HG03103 (cell line): ENCODE measurements around the gene FUT2.

Experiments
- ATAC-seq: cut with Tn5 transposase; IDR thresholded peaks from one replicate; pipeline ENCODE4 v1.9.1; 2021; ENCODE audit warnings: low read depth; ENCODE audit not compliant: unreplicated experiment

Gene FUT2

DNA sequence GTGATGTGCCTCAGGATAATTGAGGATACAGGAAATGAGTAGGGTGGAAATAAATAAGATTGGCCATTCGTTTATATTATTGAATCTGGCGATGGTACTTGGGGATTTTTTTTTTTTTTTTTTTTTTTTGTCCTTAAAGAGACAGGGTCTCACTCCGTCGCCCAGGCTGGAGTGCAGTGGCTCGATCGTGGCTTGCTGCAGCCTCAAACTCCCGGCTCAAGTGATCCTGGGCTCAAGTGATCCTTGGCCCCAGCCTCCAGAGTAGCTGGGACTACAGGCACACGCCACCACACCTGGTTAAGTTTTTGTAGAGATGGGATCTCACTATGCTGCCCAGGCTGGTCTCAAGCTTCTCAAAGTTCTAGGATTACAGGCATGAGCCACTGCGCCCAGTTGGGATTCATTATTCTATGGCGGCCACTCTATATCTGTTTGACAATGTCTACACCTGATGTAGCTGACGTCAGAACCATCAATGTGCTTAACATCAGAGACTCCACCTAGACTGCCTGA lies 26.5 kb downstream of the FUT2 start:
- no peak for ATAC-seq

DNA sequence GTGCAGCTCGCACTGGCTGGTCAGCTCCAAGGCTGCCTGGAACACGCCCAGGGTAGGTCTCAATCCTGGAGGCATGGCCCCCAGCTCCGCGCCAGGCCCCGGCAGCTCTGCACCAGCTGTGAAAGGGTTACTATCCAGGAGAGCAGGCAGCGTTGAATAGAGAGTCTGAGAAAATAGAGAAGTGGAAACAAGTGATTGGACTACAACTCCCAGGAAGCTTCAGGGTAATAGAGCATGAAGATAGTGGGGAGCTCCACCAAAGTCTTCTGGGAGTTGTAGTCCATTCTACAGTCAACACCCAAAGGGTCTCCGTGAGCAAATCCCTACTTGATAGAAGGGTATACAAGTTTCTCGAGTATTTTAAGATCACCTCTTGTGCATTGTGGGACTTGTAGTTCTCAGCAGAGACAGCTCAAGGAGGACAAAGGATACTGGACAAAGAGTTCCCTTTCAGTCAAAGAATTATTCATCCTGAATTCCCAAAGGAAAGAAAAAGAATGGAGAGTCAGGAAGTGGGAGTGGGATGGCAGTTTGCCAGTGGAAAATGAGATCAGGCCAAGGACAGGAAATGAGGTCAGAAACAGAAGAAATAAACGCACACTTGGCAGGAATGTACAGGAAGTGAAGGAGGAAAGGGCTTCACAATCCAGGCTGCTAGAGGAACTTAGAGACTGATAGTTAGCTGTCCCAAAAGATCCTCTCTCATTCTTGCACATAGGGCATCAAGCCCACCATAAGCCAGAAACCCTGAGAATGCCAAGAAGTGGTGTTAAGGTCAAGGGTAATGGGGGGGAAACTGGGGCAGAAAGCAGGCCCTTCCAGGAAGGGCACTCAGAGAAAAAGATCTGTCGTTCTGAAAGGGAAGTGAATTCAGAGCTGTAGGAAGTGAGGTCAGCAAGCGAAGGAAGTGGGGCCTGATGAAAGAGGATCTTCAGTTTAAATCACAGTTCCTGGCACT lies 29.3 kb downstream of the FUT2 start:
- no peak for ATAC-seq

DNA sequence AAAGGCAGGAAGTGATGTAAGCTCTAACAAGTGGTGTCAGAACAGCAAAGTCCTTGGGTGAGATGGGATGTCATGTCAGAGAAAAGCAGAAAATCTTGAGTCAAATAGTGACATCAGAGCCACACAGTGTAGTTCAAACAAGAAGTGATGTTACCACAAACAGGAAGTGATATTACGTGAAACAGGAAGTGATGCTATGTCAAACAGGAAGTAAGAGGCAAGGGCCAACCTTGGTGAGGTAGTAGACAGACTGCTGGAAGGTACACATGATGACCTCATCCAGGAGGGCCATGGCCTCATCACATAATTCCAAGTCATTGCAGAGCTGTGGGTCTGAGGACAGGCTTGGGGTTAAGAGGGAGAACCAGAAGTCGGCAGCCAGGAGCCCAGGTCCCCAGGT lies 30.8 kb downstream of the FUT2 start:
- ATAC-seq = no peak

DNA sequence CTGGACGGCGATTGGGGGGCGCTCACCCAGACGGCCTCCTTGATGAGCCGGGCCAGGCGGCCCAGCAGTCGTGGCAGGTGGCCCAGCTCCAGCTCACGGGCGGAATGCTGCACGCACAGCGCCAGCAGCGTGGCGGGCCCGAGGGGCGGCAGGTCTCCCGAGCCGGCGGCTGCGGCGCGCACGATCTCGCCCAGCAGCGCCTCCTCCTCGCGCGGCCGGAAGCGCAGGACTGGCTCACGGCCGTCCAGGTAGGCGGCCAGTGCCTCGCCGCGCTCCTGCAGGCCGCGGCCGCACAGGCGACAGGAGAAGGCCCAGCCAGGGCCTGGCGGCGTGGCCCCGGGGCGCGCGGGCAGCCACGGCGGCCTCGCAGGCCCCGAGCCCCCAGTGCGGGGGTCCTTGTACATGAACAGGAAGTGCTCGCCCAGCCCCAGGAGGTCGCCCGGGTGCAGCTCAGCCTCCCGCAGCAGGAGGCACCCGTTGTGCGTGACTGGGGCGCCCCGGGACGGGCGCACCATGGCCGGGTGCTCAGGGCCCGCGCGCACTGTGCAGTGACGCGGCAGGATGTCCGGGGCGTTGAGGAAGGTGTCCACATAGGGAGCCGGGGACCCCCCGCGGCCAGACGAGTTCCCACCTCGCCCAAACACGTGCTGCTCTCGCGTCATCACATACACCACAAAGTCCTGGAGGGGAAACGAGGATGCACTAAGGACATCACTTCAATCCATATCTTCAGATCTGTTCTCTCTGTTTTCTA lies 33.3 kb downstream of the FUT2 start:
- no peak for ATAC-seq

DNA sequence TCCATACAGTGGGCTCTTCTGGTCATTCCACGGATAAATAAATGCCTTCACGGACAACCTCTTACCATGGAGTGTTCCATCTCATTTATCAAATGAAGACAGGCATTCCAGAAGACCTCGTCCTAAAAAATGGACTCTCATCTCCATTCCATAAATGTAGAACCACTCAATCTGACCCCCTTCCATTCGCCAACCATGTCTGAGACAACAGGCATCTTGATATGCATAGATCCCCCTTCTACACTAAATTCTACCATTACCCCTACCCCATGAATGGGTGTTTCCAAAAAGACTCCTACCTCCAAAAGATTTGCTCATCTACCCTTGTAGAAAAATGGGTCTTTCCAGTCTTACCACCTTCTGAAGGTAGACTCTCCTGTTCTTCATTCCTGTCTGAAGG lies 35.7 kb downstream of the FUT2 start:
- no peak for ATAC-seq

DNA sequence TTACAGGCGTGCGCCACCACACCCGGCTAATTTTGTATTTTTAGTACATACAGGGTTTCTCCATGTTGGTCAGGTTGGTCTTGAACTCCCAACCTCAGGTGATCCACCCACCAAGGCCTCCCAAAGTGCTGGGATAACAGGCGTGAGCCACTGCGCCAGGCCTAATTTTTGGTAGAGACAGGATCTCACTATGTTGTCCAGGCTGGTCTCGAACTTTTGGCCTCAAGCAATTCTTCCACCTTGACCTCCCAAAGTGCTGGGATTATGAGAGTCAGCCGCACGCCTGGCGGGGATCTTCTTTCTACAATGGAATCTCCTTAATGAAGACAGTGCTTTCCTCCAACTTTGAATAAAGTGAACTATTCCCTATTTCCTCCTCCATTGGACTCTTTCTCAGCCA lies 38.9 kb downstream of the FUT2 start:
- no peak for ATAC-seq

DNA sequence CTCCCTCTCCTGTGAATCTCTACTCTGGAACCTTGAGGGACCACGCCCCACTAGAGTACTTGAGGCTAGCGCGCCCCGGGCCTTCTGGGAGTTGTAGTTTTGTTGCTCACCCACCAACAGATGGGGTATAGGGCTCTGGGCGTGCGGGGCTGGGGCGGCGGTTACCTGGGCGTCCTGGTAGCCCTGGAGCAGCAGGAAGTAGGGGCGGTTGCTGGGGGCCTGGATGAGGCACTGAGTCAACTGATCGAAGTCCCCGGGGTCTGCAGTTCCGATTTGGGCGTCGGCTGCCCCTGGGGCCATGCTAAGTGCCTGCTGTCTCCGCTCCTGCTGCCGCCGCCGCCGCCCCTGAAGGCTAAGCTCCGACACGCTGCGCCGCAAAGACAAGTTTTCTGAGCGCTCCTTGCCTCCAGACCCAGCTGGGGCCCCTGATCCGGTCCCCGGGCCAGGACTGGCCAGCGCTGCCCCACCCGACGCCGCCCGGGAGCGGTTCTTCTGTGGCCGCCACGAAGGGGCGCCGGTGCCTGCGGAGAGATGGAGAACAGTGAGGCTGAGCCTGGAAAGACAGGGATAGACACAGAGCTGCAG lies 39.4 kb downstream of the FUT2 start:
- no peak for ATAC-seq

DNA sequence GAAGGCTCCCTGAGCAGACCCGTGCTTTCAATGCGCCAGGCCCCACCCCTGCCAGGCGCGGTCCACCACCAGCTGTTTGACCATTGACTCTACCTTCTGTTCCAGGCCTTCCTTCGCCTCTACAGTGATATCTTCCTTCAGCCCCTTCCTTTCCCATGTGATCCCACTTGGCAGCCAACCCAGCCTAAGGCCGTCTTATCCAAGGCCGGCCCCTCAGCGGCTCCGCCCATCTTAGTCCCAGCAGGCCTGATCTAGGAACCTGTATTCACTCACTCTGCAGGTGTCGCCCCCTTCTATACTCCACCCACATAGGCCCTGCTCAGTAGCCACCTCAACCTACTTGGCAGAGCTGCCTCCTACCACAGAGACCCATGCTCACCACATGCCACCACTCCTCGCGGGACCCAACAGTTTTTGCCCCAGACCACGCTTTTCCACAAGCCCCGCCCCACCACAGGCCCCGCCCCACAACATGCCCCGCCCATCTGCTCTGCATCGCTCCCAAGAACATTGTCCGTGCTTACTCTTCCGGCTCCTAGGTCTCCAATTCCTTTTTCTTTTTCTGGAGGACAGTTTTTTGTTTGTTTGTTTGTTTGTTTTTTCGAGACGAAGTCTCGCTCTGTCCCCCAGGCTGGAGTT lies 41.7 kb downstream of the FUT2 start:
- no peak for ATAC-seq

DNA sequence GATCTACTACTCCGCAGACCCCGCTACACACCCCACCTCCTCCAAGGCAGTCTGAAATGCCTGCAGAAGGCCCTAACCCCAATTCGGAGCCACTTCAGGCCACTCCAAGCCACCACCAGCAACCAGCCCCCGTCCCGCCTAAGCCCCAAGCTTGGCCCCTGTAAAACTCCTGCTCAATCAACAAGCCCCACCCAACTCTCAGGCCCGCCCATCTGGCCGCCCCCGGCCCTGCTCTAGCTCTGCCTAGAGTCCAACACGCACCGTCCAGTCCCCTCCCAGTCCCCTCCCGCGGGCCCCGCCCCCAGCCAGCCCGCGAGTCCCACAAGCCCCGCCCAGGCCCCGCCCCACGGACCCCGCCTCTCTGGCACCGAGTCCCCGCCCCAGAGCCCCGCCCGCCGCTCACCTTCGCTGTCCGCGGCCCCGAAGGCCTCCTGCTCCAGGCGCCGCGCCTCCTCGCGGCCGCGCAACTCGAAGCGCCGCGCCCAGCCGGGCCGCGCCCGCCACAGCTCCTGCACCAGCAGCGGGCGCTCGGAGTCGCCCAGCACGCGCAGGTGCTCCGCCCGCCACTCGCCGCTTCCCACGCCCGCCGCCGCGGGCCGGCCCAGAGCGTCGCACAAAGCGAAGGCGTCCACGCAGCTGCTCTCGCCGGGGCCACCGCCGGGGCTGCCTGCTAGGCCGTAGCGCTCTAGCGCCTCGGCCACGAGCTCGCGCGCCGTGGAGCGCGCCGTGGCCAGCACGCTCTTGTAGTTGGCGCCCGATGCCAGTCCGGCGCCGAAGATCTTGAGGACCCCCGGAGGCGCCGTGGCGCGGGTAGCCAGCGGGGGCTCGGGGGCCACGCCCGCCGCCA lies 43.0 kb downstream of the FUT2 start:
- ATAC-seq = peak; percentile 74

DNA sequence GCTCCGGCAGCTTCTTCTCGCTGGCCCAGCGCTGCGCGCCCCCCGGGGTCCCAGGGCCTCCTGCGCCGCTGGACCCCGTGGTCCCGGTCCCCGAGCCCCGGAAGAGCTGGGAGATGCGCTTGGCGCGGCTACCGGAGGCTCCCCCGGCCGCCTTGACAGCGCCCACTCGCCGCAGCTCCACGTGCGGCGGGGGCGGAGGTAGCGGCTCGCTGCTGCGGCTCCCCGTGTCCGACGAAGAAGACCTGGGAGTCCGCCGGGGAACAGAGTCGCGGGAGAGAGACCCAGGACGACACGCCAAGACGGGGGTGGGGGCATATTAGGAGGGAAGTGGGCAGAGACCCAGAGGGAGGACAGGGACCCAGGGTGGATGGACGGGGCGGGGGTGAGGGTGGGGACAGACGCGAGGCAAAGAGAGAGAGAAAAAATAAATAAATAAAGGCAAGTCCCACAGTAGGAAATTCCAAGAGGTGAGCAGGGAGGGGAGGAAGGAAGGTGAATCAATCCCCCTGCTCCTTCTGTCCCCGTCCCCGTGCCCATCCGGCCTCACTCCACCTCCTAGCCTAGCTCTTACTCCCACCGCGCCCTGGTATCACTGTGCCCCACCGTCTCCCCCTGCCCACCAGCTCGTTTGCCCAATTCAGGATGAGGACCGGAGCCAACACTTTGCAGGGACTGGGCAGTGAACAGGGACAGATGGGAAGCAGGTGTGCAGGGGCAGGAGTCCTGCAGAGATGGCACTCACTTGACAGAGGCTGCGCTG lies 43.8 kb downstream of the FUT2 start:
- no peak for ATAC-seq

DNA sequence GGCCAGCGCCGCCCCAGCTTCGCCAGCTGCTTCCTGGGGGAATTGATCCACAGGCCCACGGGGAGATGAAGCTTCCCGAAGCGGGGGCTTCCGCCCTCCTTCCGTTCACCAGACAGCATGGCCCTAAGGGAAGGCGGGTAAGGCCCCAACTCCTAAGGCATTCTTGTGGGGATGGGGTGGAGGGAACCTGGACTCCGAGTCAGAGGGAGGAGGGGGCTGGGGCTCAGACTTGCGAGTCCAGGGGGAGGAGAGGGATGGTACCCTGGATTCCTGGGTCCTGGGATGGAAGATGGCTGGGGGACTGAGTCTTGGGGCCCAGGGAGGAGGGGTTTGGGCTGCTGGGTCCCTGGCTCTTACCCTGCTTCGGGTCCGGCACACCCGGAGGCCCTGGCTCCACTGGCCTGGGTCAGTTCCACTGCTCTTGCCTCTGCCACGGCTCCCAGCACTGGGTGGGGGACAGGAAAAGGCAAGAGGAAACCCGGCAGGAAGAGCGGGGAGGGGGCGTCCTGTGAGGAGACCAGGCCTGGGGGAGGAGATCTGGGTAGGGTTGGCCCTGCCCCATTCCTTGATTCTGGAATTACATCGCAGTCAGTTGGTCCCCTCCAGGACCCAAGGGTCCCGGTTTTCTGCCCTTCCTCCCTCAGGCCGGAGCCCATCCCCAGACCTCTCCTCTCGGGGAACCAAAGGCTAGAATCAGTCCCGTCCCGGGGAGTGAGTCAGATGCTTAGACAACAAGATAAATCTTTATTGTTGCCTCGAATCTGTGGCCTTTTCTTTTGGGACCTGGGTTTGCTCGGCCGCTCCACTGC lies 44.6 kb downstream of the FUT2 start, which contains the start of gene RASIP1:
RASIP1 (minus strand) TSS at position 447 of the 809 bp plus-strand sequence; CDS start at position 119, 328 bp downstream.
- ATAC-seq = no peak

DNA sequence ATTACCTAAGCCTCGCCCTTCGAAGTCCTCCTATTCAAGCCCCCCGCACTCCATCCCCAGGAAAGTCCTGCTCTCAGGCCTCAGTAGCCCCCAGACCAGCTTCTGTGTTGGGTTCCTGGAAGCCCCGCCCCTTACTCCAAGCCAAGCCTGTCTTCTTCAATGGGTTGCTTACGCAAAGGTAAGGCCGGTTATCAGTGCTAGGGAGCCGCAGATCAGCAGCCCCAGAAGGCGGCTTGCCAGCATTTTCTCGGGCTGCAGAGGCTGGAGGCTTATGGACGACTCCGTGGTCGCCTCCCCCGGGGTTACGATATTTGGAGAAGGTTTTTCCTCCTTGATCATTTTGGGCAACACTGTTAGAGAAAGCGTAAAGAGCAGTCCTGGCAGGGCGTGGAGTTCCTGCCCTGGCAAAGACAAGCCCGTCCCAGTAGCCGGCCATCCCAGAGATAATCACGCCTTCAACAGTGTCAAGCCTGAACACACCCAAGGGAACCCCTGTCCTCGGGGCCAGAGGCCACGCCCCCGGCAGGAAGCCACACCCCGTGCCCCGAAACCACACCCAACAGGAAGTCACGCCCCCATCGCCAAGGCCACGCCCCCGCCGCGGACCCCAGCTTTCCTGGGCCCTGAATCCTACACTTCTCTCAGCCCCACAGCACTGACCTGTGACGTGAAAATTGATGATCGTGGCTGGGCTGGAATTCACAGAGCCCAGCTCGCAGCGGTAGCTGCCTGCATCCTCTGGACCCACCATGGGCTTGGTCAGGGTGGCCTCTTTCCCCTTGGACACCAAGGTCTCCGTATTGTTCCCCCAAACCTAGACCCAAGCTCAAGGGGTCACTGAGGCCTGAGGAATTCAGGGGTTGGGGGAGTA lies 45.6 kb downstream of the FUT2 start:
- no peak for ATAC-seq

DNA sequence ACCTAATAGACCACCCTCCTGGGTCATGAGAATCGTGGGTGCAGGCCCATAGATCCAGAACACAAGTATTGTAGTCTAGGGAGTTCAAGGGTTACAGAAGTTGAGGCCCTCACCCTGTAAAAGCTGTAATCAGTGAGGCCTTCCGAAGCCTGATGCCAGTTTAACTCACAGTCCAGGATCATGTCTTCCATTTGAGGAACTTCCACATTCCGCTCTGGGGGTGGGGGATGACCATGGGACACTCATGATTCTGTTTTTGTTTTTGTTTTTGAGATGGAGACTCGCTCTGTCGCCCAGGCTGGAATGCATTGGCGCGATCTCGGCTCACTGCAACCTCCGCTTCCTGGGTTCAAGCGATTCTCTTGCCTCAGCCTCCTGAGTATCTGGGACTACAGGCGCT lies 46.3 kb downstream of the FUT2 start:
- no peak for ATAC-seq

DNA sequence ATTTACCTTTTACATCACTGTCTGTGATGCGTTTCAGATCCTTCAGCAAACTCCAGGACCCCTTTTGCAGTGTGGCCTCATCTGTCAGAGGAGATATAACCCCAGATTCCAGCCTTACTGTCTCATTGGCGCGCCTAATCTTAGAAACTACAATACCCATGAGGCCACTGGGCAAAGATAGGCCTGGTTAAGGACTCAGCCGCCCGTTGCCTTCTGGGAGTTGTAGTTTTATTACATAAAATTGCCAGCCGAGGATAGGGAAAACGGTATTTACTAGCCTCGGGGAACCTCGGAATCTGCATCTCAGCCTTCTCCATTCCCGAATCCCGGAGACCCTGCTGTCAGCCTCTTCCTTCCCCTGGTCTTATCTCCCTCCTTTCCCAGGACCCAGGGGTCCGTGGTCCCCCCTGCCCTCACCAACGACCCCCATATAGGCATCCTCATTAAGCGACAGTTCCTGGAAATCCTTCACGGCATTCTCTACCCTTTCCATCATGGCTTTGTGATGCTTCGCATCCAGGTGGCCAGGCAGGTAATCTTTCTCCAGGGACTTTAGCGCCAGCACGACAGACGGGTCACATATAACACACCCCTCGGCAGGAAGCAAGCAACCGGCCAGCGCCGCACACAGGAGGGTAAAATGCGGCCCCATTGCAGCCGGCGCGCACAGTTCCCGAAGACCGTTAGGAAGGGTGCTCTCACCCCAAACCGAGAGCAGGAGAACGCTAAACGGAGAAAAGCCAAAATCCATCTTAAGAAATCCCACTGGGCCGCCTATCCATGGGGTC lies 49.6 kb downstream of the FUT2 start:
- ATAC-seq = no peak

DNA sequence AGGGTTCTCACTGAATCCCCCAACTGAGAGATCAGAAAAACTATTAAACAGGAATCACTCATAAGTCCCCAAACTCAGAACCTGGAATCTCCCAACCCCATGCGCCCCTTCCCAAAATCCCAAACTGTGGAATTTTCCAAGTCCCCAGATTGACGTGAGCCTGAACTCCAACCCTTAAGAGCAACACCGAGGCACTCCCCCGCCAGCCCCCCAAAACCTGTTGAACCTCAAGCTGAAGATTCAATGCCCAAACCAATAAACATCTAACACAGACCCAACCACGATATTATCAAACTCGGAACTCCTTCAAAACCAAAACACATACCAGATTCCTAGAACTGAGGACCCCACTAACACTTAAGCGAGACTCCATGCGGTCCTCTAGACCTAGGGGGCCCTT lies 50.3 kb downstream of the FUT2 start:
- no peak for ATAC-seq
